Right renal cortex interstitium (tissue), 3 donors: Measurements from ENCODE around the gene GPR62. TPM values are rescaled to one million over a fixed set of nuclear protein-coding genes. Genes with fewer than 3 reads are reported as not detected.

ENCODE experiments used
- polyA plus RNA-seq, 3 donors: library from polyadenylated mRNA; unstranded; fragments of 120-200 nt; gene quantifications; one replicate each; pipeline ENCODE4 v1.2.1, GENCODE V29; 2013; ENCODE audit not compliant: insufficient read length in 3 of 3

Gene GPR62
- polyA plus RNA-seq, 3 donors = 0.36 to 0.49 (median 0.37) TPM

Other genes starting within 250 kb of the GPR62 start
- under 1 TPM; 0.43 to 0.69 (median 0.55) TPM for gene GRM2, start 248.3 kb upstream of the GPR62 start, polyA plus RNA-seq
- not detected for gene IQCF6, start 176.1 kb upstream of the GPR62 start, polyA plus RNA-seq
- not detected for gene IQCF2, start 93.8 kb upstream of the GPR62 start, polyA plus RNA-seq
- gene IQCF5, start 79.8 kb upstream of the GPR62 start, polyA plus RNA-seq = not detected
- gene IQCF1, start 52.0 kb upstream of the GPR62 start, polyA plus RNA-seq = not detected
- 10 to 100 TPM; 17.3 to 19.2 (median 17.5) TPM for gene RRP9, start 13.5 kb upstream of the GPR62 start, polyA plus RNA-seq
- 10 to 100 TPM; 15.0 to 16.2 (median 16.2) TPM for gene PARP3, start 13.0 kb upstream of the GPR62 start, polyA plus RNA-seq
- 10 to 100 TPM; 47.8 to 51.4 (median 49.5) TPM for gene PCBP4, start 12.1 kb downstream of the GPR62 start, polyA plus RNA-seq
- gene ABHD14B, start 18.7 kb downstream of the GPR62 start, polyA plus RNA-seq = 10 to 100 TPM; 76.7 to 82.8 (median 80.5) TPM
- 10 to 100 TPM; 21.0 to 26.1 (median 26.0) TPM for gene ABHD14A, start 19.7 kb downstream of the GPR62 start, polyA plus RNA-seq
- gene ACY1, start 28.2 kb downstream of the GPR62 start, polyA plus RNA-seq = 100 to 1,000 TPM in 2 of 3 donors, 10 to 100 TPM in 1; 87.7 to 123 (median 108) TPM
- 1,000 to 10,000 TPM; 1,608 to 1,744 (median 1,623) TPM for gene RPL29, start 40.5 kb downstream of the GPR62 start, polyA plus RNA-seq
- 10 to 100 TPM; 15.2 to 18.1 (median 15.7) TPM for gene DUSP7, start 101.2 kb downstream of the GPR62 start, polyA plus RNA-seq
- gene POC1A, start 199.0 kb downstream of the GPR62 start, polyA plus RNA-seq = 1 to 10 TPM; 7.0 to 8.2 (median 8.1) TPM
- gene ALAS1, start 242.8 kb downstream of the GPR62 start, polyA plus RNA-seq = 10 to 100 TPM; 46.6 to 52.6 (median 48.8) TPM